ENCODE data around the gene SHISA9.

SHISA9 gene

DNA sequence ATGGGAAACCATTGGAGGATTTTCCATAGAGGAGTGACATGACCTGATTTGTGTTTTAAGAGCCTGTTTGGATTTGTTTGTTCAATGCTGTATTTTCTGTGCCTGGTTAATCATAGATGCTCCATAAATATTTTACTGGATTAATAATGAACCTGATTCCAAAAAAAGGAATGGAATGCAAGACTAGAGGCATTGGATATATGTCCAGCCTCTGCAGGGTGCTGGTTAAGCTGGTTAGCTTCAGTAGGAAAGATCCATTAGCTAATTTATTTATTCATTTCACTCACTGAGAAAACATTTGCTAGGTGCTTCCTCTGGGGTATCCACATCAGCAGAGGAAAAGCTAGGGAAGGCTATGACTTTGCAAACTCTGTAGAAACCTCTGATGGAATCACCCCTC lies 57.7 kb downstream of the SHISA9 start:
- DNase-seq = no peak

DNA sequence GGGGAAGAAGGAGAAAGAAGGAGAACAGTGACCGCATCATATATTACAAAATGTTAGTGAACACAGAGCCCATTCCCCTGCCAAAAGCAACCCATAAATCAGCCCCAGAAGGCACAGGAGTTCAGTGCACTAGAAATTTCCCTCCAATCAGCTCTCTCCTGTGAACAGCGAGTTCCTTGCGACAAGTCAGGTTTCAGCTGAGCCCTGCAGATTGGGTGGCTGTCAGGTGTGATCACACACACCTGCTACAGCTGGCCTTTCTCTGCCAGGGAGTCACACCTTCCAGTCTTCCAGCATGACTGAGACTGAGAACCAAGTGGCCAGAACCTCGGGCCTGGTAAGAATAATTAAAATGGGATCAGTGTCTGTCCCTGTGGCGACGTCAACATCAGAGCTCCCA lies 60.2 kb downstream of the SHISA9 start:
- DNase-seq = no peak

DNA sequence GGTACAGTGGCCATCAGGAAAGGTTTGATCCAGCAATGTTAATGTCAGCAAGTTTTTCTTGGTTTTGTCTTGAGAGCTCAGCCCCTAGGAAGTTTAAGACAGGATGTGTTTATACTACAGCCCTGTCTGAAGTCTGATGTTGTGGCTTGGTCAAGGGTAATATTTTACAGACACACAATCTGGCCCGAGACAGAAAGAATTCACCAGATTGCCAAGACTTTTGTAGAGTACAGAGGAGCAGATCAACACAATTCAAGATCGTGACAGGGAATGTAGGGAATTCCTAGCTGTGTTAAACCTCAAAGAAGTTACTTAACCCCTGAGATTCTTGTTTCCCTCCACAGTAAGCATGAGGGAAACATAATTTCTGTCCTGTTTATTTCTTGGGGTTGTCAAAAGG lies 63.1 kb downstream of the SHISA9 start:
- no peak for DNase-seq

DNA sequence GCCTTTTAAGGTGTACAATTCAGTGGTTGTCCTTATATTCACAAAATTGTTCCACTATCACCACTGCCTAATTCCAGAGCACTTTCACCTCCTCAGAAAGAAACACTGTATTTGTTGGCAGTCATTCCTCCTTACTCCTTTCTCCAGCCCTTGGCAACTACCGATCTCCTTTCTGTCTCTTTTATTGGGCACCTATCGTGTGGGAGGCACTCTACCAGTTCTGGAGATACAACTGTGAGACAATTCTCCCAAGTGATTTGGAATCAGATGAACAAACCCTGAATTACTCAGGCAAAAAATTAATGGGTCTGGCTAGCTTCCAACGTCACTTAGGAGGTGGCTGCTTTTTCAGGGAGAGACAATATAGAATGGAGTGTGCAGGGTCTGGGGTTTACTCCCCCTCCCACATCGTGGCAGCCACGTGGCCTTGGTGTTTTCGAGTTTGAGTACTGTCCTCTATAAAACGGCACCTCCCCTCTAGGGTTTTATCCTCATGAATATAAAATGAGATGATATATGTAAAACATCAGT lies 63.9 kb downstream of the SHISA9 start:
- DNase-seq = no peak

DNA sequence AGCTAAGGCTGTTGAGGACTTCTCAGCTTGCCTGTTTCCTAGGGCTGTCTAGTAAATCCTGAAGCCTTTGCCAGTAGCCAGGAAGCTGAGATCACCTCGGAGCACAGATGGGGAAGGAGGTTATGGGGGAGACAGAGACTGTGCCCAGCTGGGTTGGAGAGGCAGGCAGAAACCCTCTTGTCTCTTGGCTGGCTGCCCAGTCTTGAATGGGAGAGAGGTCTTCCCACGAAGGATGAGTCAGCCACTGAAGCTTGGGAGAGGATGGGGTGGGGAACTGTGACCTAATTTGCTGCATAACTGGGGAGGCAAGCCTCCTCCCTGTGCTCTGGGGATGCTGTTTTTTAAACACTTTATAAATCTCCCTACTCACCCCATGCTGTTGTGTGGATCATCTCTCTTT lies 69.8 kb downstream of the SHISA9 start:
- DNase-seq = peak; percentile 69

DNA sequence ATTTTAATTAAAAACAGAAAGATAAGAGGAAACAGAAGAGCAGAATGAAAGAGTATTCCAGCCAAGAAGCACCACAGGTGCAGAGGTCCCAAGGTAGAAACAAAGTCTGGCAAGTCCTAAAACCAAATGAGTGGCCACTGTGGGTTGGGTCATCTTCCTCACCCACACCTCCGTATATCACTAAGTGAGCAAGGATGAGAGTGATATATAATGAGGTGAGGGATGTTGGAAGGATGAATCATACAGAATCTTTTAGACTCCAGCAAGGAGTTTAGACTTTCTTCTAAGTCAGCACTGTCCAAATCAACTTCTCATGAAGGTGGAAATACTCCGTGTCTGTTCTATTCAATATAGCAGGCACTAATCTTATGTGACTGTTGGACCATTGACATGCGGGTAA lies 70.8 kb downstream of the SHISA9 start:
- DNase-seq = no peak

DNA sequence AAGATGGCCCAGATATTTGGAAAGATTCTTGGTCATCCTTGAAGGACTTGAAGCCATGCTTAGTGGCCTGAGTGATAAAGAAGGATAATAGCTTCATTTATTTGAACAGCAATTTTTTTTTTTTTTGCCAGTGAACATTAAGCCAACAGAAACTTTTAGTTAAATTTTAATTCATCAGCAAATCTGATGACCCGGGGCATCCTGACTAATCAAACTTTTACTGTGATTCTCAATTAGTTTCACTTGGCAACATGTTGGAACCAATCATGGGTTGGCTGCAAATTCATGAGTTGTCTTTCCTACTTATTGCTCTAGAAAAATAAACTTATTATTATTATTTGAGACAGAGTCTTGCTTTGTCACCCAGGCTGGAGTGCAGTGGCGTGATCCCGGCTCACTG lies 74.4 kb downstream of the SHISA9 start:
- no peak for DNase-seq

DNA sequence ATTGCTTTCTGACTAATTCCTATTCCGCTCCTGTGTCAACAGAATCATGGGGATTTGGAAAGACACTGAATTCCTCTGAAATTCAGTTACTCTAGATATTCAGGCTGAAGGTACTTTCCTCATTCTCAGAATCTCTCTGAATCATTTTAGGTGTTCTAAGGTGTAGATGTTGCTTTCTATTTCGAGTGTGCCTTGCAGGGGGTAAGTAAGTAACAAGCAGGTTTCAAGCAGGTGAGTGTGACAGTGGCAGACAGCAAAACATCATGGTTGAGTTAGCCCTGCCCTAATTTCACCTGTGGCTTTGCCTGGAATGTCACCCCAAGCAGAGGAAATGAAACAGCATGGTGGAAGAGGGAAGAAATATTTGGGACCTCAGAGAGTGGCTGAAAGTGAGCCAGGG lies 75.1 kb downstream of the SHISA9 start:
- DNase-seq = no peak

DNA sequence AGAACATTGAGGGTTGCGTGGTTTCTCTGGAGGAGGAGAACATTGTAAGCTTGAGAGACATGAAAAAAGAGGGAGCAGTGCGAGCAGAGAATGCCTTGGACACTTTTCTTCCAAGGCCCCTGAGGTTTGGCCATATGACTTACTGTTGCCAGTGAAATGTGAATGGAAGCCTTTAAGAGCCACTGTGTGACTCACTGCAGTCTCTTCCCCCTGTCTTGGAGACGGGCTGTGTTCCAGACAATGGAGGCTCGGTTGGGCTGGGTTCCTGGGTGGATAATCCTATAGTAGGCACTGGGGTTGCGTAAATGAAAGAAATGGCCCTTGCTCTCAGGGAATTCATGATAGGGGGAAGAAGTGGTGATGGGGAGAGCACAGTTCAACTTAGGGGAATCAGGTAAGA lies 75.5 kb downstream of the SHISA9 start:
- no peak for DNase-seq

DNA sequence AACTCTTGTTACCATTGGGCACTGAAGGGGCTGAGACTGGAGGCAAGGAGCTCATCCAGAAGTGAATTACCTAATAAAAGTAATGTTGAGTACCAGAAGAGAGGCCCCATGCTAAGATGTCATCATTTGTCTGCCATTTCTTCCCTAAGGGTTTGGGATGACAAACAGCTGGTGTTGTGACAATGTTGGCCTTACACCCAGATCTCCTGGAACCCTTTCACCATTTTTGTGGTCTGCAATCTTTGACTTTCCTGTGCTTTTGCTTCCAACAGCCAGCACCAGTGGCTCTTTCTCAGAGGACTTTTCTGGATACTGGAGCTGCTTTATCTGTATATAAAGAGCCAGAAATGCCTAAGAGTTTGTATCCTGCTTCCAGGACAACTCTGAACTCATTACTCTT lies 84.1 kb downstream of the SHISA9 start:
- DNase-seq = no peak

DNA sequence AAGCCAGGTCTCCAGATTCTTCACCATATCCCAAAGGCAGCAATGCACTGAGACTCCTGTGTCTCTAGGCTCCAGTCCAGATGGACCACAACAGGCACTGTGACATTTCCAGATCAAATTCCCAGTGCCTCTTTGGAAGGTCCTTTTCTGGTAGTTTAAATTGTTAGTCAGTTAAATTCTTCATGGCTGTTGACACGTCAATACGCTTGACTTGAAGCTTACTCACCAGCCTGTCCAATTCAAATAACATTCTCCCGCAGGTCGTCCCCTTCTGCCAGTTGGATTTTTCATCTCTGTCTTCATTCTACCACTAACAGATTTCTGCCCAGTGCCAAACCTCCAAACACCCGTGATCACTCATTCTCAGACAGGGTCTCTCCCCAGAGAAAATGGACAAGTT lies 86.7 kb downstream of the SHISA9 start:
- no peak for DNase-seq

DNA sequence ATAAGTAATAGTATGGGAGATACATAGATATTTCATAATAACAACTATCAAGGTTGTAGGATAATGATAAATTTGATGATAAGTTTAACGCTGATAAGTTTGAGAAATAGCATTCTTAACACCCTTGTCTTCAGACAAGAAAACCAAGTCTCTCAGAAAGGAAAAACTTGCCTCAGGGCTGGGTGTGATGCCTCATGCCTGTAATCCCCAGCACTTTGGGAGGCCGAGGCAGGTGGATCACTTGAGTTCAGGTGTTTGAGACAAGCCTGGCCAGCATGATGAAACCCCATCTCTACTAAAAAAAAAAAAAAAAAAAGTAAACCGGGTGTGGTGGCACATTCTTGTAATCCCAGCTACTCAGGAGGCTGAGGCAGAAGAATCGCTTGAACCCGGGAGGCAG lies 90.7 kb downstream of the SHISA9 start:
- DNase-seq = no peak

DNA sequence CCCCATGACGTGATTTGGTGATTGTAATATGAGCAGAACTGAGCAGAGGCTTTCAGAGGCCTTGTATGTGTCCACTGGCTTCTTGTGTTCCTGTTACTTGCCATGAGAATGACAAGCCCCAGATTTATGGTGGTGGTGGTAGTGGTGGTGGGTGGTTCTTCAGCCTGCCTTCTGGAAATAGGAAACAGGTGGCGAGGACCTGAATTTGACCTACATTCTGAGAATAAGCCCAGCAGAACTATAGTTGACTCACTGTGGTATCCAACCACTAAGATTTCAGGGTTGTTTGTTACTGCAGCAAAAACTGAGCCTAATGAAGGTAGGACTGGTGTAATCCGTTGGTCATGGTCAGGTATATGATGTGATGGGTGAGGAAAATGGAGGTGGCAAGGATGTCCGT lies 93.0 kb downstream of the SHISA9 start:
- no peak for DNase-seq

DNA sequence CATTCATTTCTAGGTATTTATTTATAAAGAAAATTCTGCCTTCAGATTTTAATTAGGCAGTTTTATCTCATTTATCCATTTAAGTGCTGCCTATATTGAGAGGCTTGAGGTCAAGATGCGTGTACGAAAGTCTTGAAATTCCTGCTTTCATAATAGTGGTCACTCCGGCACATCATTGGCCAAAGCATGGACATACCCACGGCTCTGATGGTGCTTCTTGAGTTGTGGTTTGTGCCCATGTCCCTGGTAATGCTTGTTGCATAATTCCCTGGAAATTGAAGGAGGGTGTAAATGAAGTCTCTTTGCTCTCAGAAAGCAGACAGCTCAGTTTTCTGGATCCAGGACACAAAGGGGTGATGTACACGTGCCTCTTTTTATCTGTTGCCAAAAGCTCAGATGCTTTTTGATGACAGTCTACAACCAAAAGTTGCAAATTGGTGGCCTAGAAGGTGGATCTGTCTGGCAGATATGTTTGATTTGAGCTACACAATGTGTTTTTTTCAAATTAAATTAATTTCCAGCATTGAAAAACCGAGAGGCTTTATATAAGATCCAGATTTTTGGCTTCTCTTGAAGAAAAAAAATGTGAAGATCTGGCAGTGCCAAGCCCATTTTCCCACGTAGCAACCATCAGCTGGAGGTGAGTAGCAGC lies 94.4 kb downstream of the SHISA9 start:
- no peak for DNase-seq

DNA sequence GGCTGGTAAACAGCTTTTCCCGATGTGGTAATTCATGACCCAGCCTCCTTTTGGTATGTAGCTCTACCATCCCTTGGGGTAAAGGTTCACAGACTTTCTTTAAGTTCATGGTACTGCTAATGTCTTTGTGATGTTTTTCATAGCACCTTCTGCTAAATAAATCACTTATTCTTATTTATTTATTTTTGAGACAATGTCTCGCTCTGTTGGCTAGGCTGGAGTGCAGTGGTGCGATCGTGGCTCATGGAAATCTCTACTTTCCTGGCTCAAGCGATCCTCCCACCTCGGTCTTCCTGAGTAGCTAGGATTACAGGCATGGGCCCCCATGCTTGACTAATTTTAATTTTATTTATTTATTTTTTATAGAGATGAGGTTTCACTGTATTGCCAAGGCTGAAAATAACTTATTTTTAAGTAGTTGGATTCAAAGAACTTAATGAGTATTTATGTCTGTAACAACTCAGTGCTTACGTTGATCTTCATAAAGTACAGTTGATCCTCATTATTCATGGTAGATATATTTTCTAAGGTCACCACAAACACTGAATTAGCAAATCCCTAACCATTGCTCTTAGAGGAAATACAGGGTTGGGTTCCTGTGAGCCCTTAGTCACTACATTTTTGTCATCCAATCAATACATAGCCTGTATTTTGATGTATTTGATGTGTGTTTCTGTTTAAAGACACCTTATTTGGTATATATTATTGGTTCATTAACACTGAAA lies 97.1 kb downstream of the SHISA9 start:
- DNase-seq = no peak

DNA sequence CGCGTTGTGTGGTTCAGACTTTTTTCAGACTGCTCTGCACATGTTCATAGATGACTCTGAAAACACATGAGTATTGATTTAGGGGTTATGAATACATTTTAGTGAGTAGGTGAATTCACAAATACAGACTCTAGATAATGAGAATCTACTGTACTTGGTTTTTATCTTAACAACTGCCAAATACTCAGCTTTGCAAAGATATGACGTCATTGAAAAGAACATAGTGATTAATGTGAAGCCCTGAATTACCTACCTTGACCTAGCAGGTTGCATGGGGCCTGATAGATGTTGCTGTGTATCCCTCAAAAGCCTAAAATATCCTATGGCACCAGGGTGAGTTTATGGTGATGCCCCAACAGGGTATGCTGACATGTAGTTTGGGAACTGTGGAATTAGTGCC lies 98.0 kb downstream of the SHISA9 start:
- DNase-seq = no peak

DNA sequence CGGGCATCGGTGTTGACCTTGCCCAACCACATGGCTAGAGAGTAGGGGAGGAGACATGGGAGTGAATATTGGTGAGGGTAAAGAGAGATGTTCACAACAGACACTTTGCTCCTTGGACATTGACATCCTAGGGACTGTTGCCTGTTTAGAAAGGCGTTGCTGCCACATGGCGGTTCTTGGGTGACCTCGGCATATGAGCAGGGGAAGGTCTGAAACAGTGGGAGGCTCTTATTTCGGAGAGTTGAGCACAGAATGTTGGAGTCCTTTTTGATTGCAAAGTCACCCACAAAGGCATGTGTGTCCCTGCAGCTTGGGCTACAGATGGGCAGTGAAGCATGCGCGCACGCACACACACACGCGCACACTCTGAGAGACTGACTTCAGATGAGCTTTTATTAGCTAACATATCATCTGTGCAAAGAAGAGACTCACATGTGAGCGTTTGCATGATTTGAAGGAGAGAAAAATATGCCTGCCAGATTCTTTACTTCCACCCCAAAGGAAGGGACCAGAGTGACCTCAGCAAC lies 104.4 kb downstream of the SHISA9 start:
- DNase-seq = no peak

DNA sequence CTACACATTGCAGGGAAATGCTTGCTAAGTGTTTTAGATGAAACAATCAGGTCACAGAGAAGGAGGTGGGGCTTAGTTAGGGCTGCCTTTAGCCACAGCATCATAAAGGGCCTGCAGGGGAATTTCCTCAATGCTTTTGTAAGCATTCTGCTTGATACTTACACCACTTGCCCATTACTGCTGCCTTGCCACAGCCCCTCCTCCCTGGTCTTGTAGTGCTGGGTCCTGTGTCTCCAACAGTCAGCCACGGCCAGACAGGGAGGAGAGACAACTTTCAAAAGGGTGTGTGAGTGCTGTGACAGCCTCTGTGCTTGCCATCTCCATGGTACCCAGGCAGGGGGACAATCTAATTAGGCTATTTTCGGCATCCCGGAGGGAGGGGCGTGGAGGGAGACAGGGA lies 111.2 kb downstream of the SHISA9 start:
- DNase-seq = no peak

DNA sequence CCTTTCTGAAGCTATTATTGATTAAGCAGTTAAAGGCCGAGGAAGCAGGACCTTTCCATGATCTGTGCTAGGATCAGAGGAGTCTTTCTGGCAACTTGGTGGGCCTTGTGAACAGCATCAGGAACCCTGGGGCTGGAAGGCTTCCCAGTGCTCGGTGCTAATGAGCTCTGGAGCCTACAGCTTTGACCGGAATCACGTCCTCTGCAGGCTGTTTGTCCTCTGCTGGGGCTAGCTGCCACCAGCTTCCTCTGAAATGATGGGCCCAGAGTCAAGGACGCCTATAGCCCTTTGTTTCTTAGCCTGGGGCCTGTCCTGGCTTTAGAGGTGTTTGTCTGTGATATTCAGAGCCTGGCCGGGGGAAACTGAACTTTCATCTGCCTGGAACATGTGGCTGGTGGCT lies 111.6 kb downstream of the SHISA9 start:
- DNase-seq = no peak

DNA sequence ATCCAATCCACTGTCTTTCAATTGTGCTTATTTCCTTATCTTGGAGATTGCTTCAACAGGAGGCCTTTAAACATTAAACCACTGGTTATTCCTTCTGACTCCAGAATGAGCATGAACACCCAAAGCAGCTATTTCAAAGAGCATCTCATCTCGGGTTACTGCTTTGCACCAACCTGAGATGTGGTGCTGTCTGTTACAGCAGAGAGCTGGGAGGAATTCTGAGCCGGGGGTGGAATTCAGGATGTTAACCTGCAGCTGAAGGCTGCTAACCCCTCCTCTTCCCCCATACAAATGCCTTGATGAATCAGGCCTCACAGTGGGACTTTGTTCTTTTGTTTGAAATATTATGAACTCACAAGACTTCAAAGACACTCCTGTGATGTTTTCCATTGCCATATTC lies 113.1 kb downstream of the SHISA9 start:
- DNase-seq = no peak

DNA sequence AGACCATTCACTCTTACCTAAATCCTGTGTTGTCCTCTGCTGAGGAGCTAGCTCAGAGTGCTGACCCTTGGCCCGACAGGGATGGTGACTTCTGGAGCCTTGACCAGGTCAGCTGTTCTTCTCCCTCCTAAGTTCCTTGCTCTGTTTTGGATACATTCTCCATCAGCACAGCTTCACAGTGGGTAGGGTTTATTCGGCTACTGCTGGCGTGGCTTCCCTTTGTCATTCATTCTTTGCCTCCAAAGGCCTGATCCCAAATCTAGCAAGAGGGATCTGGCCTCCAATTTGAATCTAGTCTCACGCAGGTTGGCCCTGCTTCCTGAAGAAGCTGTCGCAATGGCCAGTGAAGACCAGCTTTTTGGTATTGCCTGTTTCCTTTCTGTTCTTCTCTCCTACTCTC lies 116.6 kb downstream of the SHISA9 start:
- DNase-seq = no peak

DNA sequence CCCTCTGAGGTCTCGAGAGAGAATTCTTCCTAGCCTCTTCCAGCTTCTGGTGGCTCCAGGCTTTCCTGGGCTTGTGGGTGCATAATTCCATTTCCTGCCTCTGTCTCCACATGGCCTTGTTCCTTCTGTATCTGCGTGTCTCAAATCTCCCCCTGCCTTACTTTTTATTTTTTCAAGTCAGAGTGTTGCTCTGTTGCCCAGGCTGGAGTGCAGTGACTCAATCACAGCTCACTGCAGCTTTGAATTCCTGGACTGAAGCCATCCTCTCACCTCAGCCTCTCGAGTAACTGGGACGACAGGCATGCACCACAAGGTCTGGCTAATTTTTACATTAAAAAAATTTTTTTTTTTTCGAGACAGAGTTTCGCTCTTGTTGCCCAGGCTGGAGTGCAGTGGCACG lies 120.6 kb downstream of the SHISA9 start:
- DNase-seq = no peak

DNA sequence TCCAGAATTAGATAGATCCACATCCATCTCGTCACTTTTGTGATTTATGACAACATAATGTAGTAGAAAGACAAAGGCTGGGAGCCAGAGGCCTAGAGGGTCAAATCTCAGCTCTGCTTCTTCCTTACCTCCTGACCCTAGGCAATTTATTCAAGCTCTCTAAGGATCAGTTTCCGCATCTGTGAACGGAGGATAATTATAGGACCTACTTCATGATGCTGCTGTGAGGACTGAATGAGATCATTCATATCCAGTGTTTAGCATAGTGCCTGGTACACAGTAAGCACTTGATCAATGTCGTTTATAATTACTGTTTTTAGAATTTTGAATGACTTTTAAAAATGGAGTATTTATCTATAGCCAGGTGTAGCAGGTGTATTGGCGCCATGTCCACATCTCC lies 128.4 kb downstream of the SHISA9 start:
- DNase-seq = no peak

DNA sequence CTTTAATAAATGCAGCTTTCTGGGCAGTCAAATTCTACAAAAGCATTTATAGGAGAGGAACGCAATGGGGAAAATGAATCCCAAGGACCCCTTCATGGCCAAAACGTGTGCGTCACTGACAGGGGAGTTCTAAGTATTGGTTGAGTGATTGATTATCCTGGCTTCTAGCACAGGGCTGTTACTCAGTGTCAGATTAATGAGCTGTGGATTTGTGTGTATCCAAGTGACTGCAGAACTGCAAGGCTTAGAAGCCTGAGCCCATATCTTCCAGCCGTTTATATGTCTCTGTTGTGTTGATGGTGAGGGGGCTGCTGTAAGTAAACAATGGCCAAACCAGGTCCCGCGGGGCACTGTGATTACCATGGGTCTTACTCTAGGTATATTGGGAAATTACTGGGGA lies 129.4 kb downstream of the SHISA9 start:
- DNase-seq = no peak

DNA sequence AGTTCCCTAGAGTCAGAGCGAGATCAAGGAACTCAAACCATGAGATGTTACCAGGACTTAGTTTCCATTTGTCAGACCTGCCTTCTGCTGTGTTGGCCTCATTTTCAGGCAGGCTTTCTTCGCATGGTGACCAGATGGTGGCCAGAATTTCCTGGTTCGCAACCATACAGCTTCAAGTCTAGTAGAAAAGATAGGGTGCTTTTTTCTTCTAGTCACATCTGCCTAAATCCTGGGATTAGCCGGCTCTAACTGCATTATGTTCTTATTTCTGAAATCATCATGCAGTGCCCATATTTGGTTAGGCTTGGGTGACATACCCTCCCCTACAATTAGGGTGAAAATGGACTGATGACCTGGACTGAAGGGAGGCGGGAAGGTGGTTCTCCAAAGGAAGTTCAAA lies 131.5 kb downstream of the SHISA9 start:
- DNase-seq = no peak

Data from NCI-H510A (cell line).